ENCODE data around the gene FAM78B.

DNA sequence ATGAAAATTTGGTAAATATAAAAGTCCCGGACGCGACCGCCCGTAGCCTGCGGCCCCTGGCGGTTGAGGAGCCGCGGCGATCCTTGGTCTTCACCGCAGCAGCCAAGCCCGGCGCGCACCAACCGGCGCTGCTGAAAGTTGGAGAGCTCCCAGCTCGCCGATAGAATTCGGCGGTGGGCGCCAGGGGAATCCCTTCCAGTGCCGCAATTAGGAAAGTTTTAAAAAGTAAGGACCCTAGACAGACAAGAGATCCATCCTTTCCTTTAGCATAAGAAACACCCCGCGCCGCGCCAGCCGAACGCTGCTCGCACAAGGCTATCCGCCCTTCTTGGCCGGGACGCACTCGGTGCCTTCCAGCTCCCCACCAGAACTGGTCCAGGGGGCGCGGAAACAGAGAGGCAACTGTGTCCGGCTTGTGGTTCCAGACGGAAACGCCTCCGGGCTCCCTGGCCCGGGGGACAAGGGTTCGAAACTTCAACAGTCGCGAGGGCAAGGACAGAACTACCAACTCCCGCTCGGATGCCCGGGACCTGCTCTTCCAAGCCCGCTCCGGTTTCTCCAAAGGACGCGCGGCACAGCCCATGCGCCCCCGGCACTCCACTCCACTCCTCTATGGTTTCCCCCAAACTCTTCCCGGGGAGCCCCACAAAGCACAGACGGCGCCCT, 1.7 kb downstream of the FAM78B start:
- TF ChIP-seq, protein P1, sequence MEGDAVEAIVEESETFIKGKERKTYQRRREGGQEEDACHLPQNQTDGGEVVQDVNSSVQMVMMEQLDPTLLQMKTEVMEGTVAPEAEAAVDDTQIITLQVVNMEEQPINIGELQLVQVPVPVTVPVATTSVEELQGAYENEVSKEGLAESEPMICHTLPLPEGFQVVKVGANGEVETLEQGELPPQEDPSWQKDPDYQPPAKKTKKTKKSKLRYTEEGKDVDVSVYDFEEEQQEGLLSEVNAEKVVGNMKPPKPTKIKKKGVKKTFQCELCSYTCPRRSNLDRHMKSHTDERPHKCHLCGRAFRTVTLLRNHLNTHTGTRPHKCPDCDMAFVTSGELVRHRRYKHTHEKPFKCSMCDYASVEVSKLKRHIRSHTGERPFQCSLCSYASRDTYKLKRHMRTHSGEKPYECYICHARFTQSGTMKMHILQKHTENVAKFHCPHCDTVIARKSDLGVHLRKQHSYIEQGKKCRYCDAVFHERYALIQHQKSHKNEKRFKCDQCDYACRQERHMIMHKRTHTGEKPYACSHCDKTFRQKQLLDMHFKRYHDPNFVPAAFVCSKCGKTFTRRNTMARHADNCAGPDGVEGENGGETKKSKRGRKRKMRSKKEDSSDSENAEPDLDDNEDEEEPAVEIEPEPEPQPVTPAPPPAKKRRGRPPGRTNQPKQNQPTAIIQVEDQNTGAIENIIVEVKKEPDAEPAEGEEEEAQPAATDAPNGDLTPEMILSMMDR (IDR thresholded peaks at IDR 0.05): peak; percentile 45 to 70 (median 62)
- TF ChIP-seq POLR2A (IDR thresholded peaks at IDR 0.05): no peak
